Hematopoietic multipotent progenitor cell treated with erythropoietin and hydrocortisone succinate and interleukin-3 and kit ligand, for 17 days (in vitro differentiated cells): ENCODE results near the gene RASSF7.
A peak's percentile ranks its signal among the peaks of the same experiment; 100 is the strongest.

Experiments used
- DNase-seq: peaks from one replicate; pipeline ENCODE4 v3.0.0-alpha.2; 2015; ENCODE audit warnings: low spot score

Gene RASSF7

DNA sequence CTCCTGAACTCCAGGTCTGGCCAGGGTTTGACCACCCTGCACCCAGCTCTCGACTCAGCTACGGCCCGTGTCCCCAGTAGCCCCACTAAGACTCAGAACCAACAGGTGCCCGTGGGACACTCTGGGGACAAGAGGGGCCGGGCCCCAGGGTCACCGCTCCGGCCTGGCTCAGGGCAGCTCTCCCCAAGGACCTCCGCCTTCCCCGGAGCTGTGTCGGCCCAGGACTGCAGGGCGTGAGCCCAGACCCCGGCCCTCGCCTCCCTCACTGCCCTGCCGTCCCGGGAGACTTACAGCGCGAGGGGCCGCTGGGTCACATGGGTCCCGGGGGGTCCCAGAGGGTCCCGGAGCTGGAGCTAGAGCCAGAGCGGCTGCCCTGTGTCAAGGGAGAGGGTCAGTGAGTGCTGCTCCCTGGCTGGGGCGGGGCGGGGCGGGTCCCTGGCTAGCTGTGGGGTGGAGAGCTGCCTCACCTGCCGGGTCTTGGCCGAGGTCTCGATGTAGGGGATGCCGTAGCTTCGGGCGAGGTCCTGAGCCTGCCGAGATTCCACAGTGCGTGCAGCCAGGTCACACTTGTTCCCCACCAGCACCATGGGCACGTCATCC, 27.7 kb upstream of the RASSF7 start:
- no peak for DNase-seq

DNA sequence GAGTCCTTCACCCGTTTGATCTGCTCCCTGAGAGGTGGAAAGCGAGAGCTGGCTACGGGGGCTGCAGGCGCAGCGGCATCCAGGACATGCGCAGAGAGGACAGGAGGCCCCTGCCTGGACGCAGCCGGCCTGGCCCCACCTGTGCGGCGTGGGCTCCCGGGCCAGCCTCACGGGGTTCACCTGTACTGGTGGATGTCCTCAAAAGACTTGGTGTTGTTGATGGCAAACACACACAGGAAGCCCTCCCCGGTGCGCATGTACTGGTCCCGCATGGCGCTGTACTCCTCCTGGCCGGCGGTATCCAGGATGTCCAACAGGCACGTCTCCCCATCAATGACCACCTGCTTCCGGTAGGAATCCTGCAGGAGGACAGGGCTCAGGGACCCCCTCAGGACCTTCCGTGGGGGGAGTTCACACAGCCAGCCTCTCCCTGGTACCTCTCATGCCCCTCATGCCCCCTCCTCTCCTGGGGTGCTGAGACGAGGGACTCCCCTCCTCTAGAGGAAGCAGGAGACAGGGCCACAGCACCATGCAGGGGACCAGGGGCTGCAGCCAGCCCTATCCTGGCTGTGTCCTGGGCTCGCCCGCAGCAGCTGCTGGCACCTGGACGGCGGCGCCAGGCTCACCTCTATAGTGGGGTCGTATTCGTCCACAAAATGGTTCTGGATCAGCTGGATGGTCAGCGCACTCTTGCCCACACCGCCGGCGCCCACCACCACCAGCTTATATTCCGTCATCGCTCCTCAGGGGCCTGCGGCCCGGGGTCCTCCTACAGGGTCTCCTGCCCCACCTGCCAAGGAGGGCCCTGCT, 27.0 kb upstream of the RASSF7 start:
- no peak for DNase-seq

DNA sequence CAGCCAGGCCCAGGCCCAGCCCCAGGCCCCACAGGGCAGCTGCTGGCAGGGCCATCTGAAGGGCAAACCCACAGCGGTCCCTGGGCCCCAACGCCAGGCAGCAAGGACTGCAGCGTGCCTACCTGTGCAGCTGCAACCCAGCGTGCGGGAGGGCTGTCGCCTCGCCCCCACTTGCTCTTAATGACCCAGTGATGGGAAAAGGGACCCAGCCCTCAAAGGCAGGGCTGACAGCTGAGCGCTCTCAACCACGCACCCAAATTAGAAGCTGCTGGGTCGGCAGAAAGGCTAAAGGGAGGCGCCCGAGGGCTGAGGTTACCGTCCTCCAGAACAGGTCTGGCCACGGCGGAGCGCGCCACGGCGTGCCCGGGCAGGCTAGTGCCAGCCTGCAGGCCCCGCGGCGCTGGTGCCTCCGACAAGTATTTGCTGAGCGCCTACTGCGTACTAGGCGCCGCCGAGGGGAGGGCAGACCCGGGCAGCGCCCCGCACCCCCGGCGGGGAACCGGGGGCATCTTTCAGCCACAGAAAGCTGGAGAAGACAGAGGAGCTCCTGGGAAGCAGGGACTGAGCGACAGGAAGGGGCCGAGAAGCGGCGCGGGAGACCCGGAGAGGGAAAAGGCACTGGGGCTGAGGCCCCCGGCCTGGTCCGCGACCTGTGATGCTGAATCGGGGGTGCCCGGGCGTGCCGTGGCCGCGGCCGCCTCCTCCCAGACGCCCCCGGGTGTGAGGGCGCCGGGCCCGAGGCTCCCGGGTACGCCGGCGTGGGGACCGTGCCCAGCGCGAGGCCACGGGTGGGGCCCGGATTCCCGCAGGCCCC, 26.2 kb upstream of the RASSF7 start:
- no peak for DNase-seq

DNA sequence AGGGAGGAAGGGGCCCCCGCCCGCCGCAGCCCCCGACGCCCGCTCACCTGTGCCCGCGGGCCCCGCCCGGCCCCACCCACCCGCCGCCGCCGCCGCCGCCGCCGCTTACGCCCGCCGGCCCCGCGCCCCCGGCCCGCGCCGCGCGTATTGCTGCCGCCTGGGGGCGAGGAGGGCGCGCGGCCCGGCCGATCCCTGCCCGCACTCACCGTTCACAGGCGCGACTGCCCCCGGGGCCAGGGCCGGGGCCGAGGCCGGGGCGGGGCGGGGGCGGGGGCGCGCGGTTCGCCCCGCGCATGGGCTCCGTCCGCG, 25.6 kb upstream of the RASSF7 start:
- DNase-seq, result no peak

DNA sequence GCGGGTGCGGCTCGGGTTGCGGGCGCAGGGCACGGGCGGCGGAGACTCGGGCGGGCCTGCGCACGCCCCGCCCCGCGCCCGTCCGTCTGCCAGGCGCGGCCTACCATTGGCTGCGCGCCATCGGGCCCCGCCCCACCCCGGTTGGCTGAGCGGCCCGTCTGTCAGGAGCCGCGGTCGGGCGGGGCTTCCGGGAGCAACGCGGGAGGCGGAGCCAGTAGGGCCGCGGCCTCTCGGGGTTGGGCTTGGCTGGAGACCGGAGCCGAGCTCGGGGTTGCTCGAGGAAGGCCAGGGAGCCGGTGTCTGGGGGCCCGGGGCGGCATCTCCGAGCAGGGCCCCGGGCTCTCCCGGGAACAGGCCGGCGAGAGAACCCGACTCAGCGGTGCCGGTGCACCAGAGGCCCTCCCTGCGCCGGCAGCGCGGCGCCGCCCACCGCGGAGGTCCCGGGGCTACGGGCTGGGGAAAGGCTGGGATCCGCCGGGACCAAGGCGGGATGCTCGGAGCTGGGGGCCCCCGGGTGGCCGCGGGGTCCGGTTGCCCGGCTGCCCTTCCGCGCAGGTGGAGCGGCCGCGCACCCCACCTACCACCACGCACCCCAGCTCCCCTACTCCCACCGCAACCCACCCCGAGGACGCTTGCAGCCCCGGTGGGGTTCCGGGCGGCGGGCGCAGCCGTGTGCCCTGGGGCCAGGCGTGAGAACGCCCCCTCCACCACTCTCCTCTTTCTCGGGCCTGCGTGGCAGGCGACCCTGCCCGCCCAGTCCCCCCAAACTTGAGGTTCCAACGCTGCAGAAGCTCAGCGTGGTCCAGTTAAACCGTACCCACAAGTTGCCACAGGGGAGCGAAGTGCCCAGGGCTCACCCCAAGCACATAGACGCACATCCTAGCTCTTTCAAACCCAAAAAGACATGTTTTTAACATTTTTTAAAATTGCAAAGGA, 25.0 kb upstream of the RASSF7 start, which contains the start of gene HRAS:
Gene HRAS (minus strand): TSS at position 58 of the 936 bp plus-strand sequence.
- DNase-seq, result peak; percentile 97

DNA sequence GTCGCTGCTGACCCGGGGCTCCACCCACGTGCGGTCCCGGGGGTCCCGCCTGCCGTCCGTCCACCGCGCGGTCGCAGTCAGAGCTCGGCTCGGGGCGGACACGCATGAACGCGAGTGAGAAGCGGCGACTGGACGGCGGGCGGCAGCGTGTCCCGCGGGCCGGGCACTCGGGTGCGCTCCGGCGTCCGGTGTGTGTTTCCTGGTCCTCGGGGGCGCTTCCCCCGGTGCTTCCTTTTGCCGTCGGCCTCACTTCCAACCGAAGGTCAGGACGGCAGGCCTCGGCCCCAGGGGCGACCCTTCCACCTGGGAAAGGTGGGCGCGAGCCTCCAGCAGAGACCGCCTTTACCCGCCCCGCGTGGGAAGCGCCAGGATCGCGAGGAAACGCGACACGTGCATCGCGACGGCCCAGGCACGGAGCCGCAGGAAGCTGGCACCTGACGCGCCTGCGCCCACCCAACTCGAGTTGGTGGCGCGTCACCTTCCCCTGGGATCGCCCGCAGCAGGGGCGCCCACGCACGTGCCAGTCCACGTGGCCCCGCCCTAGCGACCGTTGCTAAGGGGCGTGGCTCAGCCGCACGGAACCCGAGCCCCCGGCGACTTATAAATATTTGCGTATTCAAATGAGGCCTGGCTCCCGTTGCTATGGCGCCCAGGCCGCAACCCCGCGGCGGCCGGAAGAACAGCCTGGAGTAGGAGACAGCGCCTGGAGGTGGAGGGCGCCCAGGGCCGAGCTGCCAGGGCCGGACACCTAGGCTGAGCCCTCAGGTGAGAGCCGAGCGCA, 23.7 kb upstream of the RASSF7 start, which contains the start of gene LRRC56:
Gene LRRC56 (plus strand): TSS at position 687 of the 781 bp plus-strand sequence. CDS start 3,158 bp downstream, outside the sequence.
- DNase-seq, result peak; percentile 78

DNA sequence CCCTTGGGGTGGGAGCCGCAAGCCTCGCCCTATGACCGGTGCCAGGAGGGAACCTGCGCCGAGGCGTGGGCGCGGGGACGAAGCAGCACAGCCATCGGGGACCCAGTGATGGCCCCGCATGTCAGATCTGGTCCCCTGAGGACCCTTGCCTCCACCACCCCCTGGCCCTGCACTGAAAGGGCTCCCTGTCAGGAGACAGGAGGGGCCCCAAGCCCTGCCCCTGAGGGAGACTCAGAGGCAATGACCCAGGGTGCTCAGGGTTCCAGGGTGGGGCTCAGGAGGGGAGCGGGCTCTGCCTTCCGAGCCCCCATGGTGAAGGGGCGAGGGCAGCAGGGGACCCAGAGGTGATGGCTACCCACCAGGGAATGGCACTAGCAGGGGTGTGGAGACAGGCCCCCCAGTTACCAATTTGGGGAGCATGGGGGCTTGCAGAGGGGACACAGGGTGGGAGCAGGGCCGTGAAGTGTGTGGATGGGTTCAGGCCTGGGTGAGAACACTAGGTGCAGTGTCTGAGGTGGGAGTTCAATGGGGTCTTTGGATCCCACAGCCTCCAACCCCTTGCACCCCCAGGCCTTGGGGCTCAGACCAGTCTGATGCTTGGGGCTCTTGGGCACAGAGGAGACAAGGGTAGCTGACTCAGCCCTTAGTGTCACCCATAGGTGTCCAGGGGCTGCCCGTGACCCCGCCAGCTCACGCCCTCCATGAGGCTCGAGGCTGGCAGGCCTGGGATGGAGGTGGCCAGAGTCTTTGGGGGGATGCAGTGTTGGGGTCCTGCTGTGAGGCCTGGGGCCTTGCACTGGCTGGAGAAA, 22.9 kb upstream of the RASSF7 start:
- no peak for DNase-seq

DNA sequence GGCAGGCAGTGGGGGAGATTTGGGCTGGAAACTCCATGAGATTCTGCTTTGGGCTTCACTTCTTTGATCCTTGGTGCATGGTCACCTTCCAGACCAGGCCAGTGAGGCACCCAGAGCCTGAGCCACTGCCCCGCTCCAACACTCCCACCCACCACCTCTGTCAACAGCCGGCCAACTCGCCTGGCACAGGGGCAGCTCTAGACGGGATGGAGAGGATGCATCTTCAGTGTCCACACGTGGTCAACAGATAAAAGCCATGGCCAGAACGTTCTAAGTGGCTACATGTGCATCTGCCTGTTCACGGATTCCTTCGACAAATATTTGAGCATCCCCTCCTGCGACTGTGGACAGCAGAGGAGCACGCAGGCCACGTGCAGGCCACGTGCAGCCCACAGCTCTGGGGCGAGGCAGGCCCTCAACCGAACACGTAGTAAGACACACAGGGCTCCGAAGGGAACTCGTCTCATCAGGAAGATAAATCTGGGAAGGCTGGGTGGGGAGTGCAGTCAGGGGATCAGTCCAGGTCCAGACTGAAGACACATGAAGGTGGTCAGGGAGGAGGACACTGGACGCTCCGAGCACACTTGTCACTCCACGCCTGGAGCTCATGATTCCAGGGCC, 22.2 kb upstream of the RASSF7 start:
- DNase-seq, result no peak

DNA sequence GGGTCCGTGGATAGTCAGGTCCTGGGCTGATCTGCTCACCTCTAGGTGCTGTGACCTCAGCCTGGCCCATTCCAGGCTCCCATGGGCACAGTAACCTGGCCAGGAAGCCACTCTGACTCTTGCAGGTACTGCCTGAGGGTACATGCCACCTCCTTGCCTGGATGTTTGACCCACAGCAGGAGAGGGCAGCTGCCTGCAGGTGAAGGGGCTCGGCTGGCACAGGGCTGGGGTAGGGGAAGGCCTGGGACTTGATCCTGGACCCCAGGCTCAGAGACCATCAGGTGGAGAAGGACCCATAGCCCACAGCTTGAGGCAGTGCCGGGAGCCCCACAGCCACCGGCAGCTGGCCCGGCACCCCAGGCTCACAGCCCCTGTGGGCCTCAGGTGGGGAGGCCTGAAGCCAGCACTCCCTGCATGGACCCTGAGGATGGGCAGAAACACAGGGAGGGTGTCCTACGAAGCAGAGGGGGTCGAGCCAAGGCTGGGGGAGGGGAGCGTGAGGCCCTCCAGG, 20.7 kb upstream of the RASSF7 start:
- DNase-seq, result no peak

DNA sequence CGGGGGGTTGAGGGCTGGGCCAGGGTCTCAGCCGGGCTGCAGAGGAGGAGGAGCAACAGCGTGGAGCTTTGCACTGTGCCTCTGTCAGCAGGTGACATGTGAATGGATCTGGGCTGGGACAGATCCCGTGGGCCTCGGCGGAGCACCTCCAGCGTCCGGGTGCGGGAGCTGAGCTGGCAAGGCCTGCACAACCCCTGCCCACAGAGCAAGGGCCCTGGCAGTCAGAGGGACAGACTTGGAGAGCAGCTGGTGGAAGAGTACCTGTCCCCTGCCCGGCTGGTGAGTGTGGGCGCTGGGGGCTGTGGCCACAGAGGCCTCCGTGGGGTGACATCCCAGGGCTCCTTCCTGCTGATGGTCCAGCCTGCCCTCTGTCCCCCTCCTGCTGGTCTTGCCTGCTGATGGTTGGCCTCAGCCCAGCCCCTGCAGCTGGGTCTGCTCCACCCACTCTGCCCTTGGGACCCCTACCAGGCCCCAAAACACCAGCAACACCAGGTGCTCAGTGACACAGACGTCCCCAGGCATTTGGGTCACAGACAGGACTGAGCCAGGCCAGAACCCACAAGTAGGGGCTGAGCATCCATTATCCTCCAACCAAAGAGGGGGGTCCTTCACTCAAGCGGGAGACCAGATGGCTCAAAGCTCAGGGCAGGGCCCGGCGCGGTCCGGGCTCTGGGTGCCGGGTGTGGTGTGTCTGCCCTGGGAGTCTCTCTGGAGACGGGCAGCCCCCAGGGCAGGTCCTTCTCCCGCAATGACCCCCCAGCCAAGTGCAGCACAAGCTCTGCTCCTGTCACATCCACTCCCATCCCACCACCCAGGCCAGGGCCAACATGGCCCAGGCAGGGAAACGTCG, 20.0 kb upstream of the RASSF7 start:
- DNase-seq, result no peak

DNA sequence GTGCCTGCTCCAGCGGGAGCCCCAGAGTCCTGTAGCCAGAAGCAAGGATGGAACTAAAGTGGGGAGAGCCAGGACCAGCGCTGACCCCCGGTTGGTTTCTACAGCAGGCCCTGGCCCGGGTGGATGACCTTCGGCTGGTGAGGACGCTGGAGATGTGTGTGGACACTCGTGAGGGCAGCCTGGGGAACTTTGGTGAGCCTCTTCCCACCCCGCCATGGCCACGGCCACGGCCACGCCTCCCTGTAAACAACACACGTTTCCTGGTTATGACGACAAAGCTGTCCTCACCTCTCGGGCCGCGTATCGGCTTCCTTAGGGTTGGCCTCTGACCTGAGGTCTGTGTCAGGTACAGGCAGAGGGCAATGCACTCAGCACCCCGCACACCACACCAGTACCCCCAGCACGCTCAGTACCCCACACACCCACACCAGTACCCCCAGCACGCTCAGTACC, 19.3 kb upstream of the RASSF7 start:
- no peak for DNase-seq

DNA sequence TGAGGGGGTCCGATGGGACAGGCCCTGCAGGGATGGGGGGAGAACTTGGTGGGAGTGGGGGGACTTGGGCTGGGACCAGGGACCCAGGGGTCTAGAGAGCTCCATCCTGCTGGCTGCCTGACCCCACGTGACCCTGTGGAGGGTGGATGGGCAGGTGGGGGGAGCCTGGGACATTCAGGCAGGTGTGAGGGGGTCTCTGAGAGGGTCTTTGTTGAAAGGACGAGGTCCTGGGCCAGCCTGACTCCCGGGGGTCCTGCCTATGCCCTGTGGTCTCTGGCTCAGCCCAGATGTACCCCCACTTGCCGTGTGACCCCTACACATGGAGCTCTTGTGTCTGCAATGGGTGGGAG, 16.0 kb upstream of the RASSF7 start:
- DNase-seq, result no peak

DNA sequence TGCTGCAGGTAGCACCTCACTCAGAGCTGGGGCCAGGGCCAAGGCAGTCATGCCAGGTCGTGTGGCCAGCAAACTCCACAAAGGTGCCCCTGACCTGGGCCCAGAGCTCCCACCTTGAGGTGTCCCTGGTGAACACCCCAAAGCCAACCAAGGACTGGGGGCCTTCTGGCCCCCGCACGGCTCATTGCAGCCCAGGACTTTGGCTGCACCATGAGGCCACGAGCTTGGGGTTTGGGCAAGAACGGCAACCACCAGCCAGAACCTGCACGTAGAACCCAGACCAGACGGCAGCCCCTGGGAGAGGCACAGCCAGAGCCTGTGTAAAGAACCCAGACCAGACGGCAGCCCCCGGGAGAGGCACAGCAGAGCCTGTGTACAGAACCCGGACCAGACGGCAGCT, 15.6 kb upstream of the RASSF7 start:
- DNase-seq, result no peak

DNA sequence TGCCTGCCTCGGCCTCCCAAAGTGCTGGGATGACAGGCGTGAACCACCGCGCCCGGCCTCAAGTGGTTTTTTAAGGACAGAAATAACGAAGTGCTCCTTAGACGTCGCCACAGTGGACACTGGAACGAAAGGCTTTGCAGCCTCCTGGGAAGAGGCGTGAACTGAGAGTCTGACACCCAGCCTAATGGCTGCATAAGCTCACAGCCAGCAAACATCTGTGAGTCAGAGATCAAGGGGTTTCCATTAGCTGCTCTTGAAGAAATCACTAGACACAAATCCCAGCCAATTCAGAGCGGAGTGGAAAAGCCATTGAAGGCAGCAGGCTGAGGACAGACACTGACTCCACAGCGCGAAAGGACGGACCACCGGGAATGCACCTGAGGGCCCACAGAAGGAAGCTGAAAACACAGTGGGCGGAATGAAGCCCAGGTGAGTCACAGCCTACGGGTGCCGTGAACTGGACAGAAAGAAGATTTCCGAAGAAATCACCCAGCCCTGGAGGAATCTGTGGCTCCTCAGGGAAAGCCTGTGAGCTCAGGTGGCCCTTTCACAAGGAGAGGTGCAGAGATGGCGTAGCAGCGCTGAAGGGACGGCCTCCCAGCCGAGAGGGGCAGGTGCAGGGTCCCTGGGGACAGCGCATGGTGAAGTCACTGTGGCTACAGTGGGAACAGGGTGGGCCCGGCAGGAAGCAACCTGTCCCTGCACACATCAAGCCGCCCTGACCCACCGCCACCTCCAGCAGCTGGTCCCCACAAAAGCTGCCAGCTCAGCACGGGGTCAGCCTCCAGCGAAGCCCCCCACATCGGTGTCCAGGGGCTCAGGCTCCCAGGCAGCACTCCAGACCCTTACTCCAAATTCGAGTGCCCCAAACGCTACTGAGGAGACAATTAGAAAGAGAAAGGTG, 11.8 kb upstream of the RASSF7 start:
- DNase-seq, result no peak

DNA sequence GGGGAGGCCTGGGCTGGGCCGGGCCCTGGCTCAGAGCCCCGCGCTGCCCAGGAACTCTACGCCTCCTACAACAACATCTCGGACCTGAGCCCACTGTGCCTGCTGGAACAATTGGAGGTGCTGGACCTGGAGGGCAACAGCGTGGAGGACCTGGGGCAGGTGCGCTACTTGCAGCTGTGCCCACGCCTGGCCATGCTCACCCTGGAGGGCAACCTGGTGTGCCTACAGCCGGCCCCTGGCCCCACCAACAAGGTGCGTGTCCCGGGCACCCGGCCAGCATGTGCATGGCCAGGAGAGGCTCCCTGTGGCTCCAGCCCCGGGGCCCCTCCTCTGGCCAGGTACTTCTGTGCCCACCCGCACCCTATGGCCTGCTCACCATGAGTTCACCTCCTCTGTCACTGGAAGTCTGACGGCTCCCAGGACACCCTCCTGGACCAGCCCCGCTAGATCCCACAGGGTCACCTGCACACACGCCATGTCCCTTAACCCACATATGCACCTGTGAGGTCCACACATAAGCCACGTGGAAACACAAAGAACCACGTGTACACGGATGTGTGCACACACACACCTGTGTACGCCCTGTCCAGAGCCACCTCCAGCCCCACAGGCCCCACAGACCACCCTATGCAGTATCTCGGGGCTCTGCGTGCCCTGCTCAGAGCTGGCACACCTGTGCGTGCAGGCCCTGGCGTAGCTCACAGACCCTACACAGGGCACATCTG, 10.6 kb upstream of the RASSF7 start:
- DNase-seq, result no peak

DNA sequence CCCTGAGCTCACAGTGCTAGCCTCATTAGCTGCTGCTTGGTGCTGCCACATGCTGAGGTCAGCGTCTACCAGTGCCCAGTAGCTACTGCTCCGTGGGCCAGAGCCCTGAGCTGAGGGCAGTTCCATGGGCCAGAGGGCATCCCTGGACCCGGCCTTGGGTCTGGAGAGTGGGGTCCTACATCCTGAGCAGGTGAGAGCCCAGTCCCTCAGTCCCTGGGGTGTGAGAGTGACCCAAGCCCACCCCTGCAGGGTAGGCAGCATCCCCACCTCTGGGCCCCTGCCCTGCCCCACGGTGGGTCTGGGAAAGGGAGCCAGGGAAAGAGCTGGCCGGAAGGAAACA, 10.1 kb upstream of the RASSF7 start:
- DNase-seq, result no peak

DNA sequence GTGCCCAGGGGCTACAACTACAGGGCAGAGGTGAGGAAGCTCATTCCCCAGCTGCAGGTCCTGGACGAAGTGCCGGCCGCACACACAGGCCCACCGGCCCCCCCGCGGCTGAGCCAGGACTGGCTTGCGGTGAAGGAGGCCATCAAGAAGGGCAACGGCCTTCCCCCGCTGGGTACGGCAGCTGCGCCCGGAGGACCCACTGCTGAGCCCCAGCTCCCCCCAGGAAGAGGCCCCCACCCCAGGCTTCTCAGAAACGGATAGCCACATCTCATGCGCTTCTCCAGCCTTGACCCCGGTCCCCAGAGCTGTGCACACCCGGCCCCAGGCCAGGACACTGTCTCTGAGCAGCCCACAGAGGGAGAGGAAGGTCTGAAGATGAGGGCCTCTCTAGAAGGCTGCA, 9.6 kb upstream of the RASSF7 start:
- DNase-seq, result no peak
